ENCODE measurements around the gene KRT15.
A peak's percentile ranks its signal among the peaks of the same experiment; 100 is the strongest.

KRT15 gene

DNA sequence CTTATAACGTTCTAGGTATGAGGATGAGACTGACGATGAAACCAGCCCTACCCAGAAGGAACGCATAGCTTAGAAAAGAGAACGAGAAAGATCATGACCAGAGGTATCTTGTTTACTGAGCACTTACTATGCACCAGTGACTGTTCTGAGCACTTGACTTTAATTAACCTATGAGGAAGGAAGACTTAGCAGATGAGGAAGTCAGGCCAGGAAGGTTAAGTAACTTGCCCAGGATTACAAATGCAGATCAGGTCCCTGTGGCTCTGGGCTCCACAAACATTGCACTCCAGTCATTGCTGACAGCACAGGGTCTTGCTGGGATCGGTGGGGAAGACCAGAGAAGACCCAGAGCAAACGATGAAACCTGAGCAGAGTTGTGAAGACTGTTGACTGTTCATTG is 20.4 kb downstream of the KRT15 start:
- TF ChIP-seq EZH2 (optimal IDR thresholded peaks at IDR 0.05; ENCODE audit: low read depth, low read length) (no peak), EZH2phosphoT487 (IDR thresholded peaks at IDR 0.05; ENCODE audit: low read length) (no peak)
- TF ChIP-seq, protein P1, sequence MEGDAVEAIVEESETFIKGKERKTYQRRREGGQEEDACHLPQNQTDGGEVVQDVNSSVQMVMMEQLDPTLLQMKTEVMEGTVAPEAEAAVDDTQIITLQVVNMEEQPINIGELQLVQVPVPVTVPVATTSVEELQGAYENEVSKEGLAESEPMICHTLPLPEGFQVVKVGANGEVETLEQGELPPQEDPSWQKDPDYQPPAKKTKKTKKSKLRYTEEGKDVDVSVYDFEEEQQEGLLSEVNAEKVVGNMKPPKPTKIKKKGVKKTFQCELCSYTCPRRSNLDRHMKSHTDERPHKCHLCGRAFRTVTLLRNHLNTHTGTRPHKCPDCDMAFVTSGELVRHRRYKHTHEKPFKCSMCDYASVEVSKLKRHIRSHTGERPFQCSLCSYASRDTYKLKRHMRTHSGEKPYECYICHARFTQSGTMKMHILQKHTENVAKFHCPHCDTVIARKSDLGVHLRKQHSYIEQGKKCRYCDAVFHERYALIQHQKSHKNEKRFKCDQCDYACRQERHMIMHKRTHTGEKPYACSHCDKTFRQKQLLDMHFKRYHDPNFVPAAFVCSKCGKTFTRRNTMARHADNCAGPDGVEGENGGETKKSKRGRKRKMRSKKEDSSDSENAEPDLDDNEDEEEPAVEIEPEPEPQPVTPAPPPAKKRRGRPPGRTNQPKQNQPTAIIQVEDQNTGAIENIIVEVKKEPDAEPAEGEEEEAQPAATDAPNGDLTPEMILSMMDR (IDR thresholded peaks at IDR 0.05; ENCODE audit: low read length) = no peak
- Histone ChIP-seq H3K4me2 (ENCODE audit: low read depth, low read length) (no peak overlapping the region), H3K4me3 (ENCODE audit: low read length) (no peak overlapping the region), H3K4me1 (ENCODE audit: low read length) (no peaks in the 10 kb centered on the region), H3K27me3 (replicated peaks; ENCODE audit: insufficient read depth, low read length) (no peaks in the 10 kb centered on the region; the same call in 1 of the 2 replicates), H2AFZ (ENCODE audit: low read length) (no peak overlapping the region), H3K9me2 (replicated peaks; ENCODE audit: insufficient read depth, low read length) (no peaks in the 10 kb centered on the region), H3F3A (ENCODE audit: insufficient read depth, low read length) (no peaks in the 10 kb centered on the region), H3K9me3 (replicated peaks; ENCODE audit: insufficient read depth, low read length) (no peaks in the 10 kb centered on the region), H3K36me3 (replicated peaks; ENCODE audit: insufficient read depth, low read length) (no peaks in the 10 kb centered on the region), H4K20me1 (ENCODE audit: insufficient read depth, low read length) (no peaks in the 10 kb centered on the region), H3K27ac (ENCODE audit: low read length) (no peak overlapping the region), H3K79me2 (ENCODE audit: low read length) (no peaks in the 10 kb centered on the region), H3K9ac (ENCODE audit: low read length) (no peak overlapping the region)
- DNase-seq = no peak

DNA sequence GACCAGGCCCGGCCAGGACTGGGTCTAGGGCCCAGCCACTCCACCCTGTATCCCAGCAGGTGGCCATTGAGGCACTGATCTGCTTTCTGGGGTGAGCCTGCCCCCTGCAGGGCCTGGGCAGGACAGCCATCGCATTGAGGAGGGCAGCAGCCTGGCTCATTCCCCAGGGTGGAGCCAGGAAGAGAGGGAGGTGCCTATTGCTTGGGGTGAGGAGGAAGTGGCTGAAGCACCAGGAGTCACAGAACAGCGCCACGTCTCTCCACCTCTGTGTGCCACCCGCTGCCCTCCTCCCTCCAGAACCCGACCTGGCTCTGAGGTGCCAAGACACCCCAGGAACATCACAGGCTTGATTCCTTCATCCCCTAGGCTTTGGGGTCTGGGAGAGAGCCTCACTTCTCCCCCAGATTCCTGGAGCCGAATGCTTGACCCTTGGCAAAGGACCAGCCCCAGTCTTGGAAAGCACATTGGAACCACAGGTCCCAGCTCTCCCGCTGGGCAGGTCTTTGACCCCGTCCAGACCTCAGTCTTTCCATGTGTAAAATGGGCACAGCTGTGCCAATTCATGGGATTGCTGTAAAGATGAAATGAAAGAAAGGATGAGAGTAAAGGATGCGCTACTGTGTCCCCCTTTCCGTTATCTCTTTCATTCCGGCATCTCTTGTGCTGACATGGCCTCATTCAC is 21.7 kb downstream of the KRT15 start:
- H3K4me3 ChIP-seq (ENCODE audit: low read length) = no peak overlapping the region
- no peak overlapping the region for H3K27ac ChIP-seq (ENCODE audit: low read length)

DNA sequence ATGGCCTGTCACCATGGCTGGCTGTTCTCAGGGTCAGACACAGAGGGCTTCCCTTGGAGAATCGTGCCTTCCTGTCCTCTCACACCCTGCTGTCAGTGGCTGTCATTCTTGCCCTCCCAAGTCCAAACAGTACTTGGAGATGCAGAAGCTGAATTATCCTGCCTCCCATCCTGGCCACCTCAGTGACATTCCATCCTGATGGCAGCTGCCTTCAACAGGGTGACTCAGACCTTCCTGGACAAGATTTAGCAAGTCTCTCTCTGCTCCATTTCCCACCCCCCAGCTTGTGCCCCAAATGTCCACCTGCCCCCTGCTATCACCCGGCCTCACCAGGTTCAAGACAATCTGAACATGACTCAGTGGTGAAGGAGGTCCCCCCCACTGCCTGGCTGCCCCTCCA is 24.2 kb downstream of the KRT15 start:
- Histone ChIP-seq H3K27me3 (replicated peaks; ENCODE audit: insufficient read depth, low read length) (no peaks in the 10 kb centered on the region), H3K9me3 (replicated peaks; ENCODE audit: insufficient read depth, low read length) (no peaks in the 10 kb centered on the region), H3K27ac (ENCODE audit: low read length) (no peak overlapping the region), H3K9me2 (replicated peaks; ENCODE audit: insufficient read depth, low read length) (no peaks in the 10 kb centered on the region), H3K79me2 (ENCODE audit: low read length) (no peaks in the 10 kb centered on the region), H2AFZ (ENCODE audit: low read length) (no peak overlapping the region), H3K4me1 (ENCODE audit: low read length) (no peaks in the 10 kb centered on the region), H3K9ac (ENCODE audit: low read length) (no peak overlapping the region), H3K4me3 (ENCODE audit: low read length) (no peak overlapping the region), H3K36me3 (replicated peaks; ENCODE audit: insufficient read depth, low read length) (no peaks in the 10 kb centered on the region), H3F3A (ENCODE audit: insufficient read depth, low read length) (no peaks in the 10 kb centered on the region), H4K20me1 (ENCODE audit: insufficient read depth, low read length) (no peaks in the 10 kb centered on the region), H3K4me2 (ENCODE audit: low read depth, low read length) (no peak overlapping the region)
- no peak for DNase-seq
- TF ChIP-seq, protein P1 (IDR thresholded peaks at IDR 0.05; ENCODE audit: low read length) = no peak
- no peak for TF ChIP-seq EZH2 (optimal IDR thresholded peaks at IDR 0.05; ENCODE audit: low read depth, low read length)
- no peak for TF ChIP-seq EZH2phosphoT487 (IDR thresholded peaks at IDR 0.05; ENCODE audit: low read length)

More for the DNA sequence above, 21.7 kb downstream of the KRT15 start:
- H3F3A ChIP-seq (ENCODE audit: insufficient read depth, low read length) = no peaks in the 10 kb centered on the region
- H3K36me3 ChIP-seq (replicated peaks; ENCODE audit: insufficient read depth, low read length) = no peaks in the 10 kb centered on the region
- peak overlapping the region; percentile 82 for H2AFZ ChIP-seq (ENCODE audit: low read length)
- H3K27me3 ChIP-seq (replicated peaks; ENCODE audit: insufficient read depth, low read length) = no peaks in the 10 kb centered on the region; the same call in 1 of the 2 replicates
- peak overlapping the region; percentile 46; the same call in 1 of the 2 replicates for H3K4me2 ChIP-seq (ENCODE audit: low read depth, low read length)
- no peaks in the 10 kb centered on the region for H4K20me1 ChIP-seq (ENCODE audit: insufficient read depth, low read length)
- no peaks in the 10 kb centered on the region for H3K79me2 ChIP-seq (ENCODE audit: low read length)
- no peaks in the 10 kb centered on the region for H3K4me1 ChIP-seq (ENCODE audit: low read length)
- H3K9ac ChIP-seq (ENCODE audit: low read length) = no peak overlapping the region
- no peaks in the 10 kb centered on the region for H3K9me3 ChIP-seq (replicated peaks; ENCODE audit: insufficient read depth, low read length)
- peak; percentile 61 for DNase-seq
- TF ChIP-seq EZH2phosphoT487 (IDR thresholded peaks at IDR 0.05; ENCODE audit: low read length) = no peak
- TF ChIP-seq, protein P1 (IDR thresholded peaks at IDR 0.05; ENCODE audit: low read length) = peak; percentile 78
- no peaks in the 10 kb centered on the region for H3K9me2 ChIP-seq (replicated peaks; ENCODE audit: insufficient read depth, low read length)
